PC-3 (cell line): Measurements from ENCODE around the gene NOP56. TPM values are rescaled to one million over a fixed set of nuclear protein-coding genes. Genes with fewer than 3 reads are reported as not detected.

Source experiments
- ATAC-seq: fragments of 200-7000 bp; cut with Tn5 transposase; 2 replicates; pipeline ENCODE4 v1.9.1; 2020; ENCODE audit warnings: mild to moderate bottlenecking, moderate library complexity
- BruUV-seq: library from RNA; stranded (reverse); fragments of 400-500 nt; replicated peaks from 2 replicates; lab custom pipeline; 2021; lab: Mats Ljungman, UMichigan
- CTCF ChIA-PET: fragments of 300-600 bp; sonication (Branson Sonifier 250); formaldehyde crosslinking; loops from one replicate; lab custom pipeline; 2022; ENCODE audit warnings: antibody characterized with exemption; lab: Charles Lee
- POLR2A ChIA-PET: fragments of 300-600 bp; sonication (Branson Sonifier 250); formaldehyde crosslinking; loops from one replicate; lab custom pipeline; 2022; ENCODE audit warnings: antibody characterized with exemption; ENCODE audit not compliant: unreplicated experiment; lab: Charles Lee
- DNase-seq: peaks from one replicate; pipeline ENCODE4 v3.0.0-alpha.2; 2015
- H2AFZ ChIP-seq: fragments of 300-600 bp; sonication (generic); 2 replicates; pipeline ENCODE4 v1.6.0; 2016; ENCODE audit warnings: antibody characterized with exemption, low read length
- H3F3A ChIP-seq: fragments of 300-600 bp; sonication (generic); one replicate; pipeline ENCODE4 v1.6.0; 2017; ENCODE audit warnings: antibody characterized with exemption, low read length, control low read depth, mild to moderate bottlenecking; ENCODE audit not compliant: unreplicated experiment
- H3K27ac ChIP-seq: fragments of 300-600 bp; sonication (generic); 2 replicates; pipeline ENCODE4 v1.5.1; 2016; ENCODE audit warnings: mild to moderate bottlenecking, low read length
- H3K27me3 ChIP-seq: fragments of 300-600 bp; sonication (generic); 2 replicates; pipeline ENCODE4 v1.6.1; 2016; ENCODE audit warnings: low read length, mixed read lengths
- H3K36me3 ChIP-seq: fragments of 300-600 bp; sonication (generic); 2 replicates; pipeline ENCODE4 v1.6.1; 2016; ENCODE audit warnings: low read depth, mixed run types, low read length, mixed read lengths
- H3K4me1 ChIP-seq: fragments of 300-600 bp; sonication (generic); 2 replicates; pipeline ENCODE4 v1.5.1; 2016; ENCODE audit warnings: low read length; ENCODE audit not compliant: insufficient read depth
- H3K4me2 ChIP-seq: fragments of 300-600 bp; sonication (generic); 2 replicates; pipeline ENCODE4 v1.6.0; 2016; ENCODE audit warnings: low read length
- H3K4me3 ChIP-seq: fragments of 300-600 bp; sonication (generic); 2 replicates; pipeline ENCODE4 v1.5.1; 2016; ENCODE audit warnings: mild to moderate bottlenecking, low read length, mixed read lengths
- H3K79me2 ChIP-seq: fragments of 300-600 bp; sonication (generic); 2 replicates; pipeline ENCODE4 v1.6.1; 2017; ENCODE audit warnings: low read length, mixed read lengths
- H3K9ac ChIP-seq: fragments of 300-600 bp; sonication (generic); 2 replicates; pipeline ENCODE4 v1.6.0; 2016; ENCODE audit warnings: mild to moderate bottlenecking, low read length
- H3K9me2 ChIP-seq: fragments of 300-600 bp; sonication (generic); replicated peaks from 2 replicates; pipeline ENCODE4 v1.6.1; 2016; ENCODE audit warnings: mixed run types, low read length, mixed read lengths
- H3K9me3 ChIP-seq: fragments of 300-600 bp; sonication (generic); 2 replicates; pipeline ENCODE4 v1.6.1; 2016; ENCODE audit warnings: low read length, mixed read lengths
- H4K20me1 ChIP-seq: fragments of 300-600 bp; sonication (generic); 2 replicates; pipeline ENCODE4 v1.6.1; 2016; ENCODE audit warnings: low read length, mixed read lengths
- EZH2 ChIP-seq: fragments of 300-600 bp; sonication (generic); IDR thresholded peaks from one replicate; pipeline ENCODE4 v1.6.1; 2017; ENCODE audit warnings: antibody characterized with exemption, mild to moderate bottlenecking, low read length; ENCODE audit not compliant: unreplicated experiment
- EZH2phosphoT487 ChIP-seq: fragments of 300-600 bp; sonication (generic); IDR thresholded peaks from 2 replicates; pipeline ENCODE4 v1.6.1; 2018; ENCODE audit warnings: mild to moderate bottlenecking, antibody characterized with exemption, low read length, borderline replicate concordance
- intact Hi-C: fragments of 100-400 bp; cut with micrococcal nuclease; formaldehyde crosslinking; loops from 2 replicates; pipeline ENCODE4 v1.9.0; 2023
- total RNA-seq: library from RNA; depleted of rRNA; stranded (reverse); fragments of >200 nt; gene quantifications from 2 replicates; pipeline ENCODE4 v1.2.3, GENCODE V29; 2014
- TF ChIP-seq, protein P1 (sequence below): fragments of 300-600 bp; sonication (generic); conservative IDR thresholded peaks from 2 replicates; pipeline ENCODE4 v1.5.1; 2017; ENCODE audit warnings: antibody characterized with exemption, low read depth, mild to moderate bottlenecking, low read length

NOP56 gene
- total RNA-seq, 1 experiment from 2014 or later = 570 TPM

DNA sequence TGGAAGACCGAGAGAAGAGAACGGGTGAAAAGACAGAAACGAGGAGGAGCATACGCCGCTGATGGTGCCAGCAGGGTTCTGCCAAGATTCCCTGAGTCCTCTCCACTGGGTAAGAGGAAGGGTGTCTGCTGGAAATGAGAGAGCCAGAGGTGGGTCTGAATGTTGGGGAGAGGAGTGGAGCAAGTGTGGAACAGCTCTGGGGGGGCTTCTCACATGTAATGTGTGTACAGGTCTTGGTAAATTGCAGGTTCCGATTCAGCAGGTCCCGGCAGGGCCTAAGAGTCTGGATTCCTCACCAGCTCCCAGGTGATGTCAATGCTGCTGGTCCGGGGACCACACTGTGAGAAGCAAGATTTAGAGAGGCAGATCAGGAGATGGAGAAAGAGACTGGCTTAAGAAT lies 38.7 kb downstream of the NOP56 start:
- intact Hi-C loops = no loop called here
- Histone ChIP-seq H3K9me2 (no peaks in the 10 kb centered on the region), H3K9ac (no peak overlapping the region), H3K4me2 (no peak overlapping the region), H3K4me3 (no peak overlapping the region), H3K9me3 (no peaks in the 10 kb centered on the region), H3K79me2 (no peaks in the 10 kb centered on the region), H2AFZ (no peak overlapping the region), H3F3A (no peaks in the 10 kb centered on the region), H3K27me3 (peaks cover 49% of the 10 kb centered on the region), H3K36me3 (no peaks in the 10 kb centered on the region), H3K4me1 (peaks cover 3% of the 10 kb centered on the region; the same call in 1 of the 2 replicates), H3K27ac (no peak overlapping the region), H4K20me1 (no peaks in the 10 kb centered on the region)
- ChIA-PET CTCF (no interaction called here), POLR2A (no interaction called here)
- DNase-seq = no peak
- ATAC-seq = no peak
- no TSS peak for BruUV-seq
- TF ChIP-seq, protein P1, sequence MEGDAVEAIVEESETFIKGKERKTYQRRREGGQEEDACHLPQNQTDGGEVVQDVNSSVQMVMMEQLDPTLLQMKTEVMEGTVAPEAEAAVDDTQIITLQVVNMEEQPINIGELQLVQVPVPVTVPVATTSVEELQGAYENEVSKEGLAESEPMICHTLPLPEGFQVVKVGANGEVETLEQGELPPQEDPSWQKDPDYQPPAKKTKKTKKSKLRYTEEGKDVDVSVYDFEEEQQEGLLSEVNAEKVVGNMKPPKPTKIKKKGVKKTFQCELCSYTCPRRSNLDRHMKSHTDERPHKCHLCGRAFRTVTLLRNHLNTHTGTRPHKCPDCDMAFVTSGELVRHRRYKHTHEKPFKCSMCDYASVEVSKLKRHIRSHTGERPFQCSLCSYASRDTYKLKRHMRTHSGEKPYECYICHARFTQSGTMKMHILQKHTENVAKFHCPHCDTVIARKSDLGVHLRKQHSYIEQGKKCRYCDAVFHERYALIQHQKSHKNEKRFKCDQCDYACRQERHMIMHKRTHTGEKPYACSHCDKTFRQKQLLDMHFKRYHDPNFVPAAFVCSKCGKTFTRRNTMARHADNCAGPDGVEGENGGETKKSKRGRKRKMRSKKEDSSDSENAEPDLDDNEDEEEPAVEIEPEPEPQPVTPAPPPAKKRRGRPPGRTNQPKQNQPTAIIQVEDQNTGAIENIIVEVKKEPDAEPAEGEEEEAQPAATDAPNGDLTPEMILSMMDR = no peak
- TF ChIP-seq EZH2phosphoT487 (no peak), EZH2 (no peak)

DNA sequence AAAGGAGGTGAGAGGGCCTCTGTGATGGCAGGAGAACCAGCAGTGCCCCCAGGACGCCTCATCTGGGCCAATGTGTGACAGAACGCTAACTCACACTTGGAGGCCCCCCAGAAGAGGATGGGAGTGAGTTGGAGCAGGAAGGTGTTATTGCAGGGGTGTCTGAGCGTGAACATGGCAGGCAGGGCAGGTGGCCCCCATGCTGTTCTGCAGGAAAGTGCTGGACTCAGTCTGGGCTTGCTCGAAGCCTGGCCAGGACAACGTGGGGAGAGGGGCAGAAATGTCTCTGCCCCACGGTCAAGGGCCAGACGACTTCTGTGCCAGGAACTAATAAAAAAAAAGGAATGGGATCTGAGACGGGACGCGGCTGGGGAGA lies 39.2 kb downstream of the NOP56 start:
- no peak for DNase-seq
- TF ChIP-seq, protein P1 = no peak
- TF ChIP-seq EZH2phosphoT487 (no peak), EZH2 (no peak)
- BruUV-seq = no TSS peak
- ChIA-PET POLR2A (no interaction called here), CTCF (no interaction called here)
- no peak overlapping the region for H3K27ac ChIP-seq
- intact Hi-C loops = no loop called here
- H3K9ac ChIP-seq = no peak overlapping the region
- H3K4me1 ChIP-seq = peaks cover 3% of the 10 kb centered on the region; the same call in 1 of the 2 replicates
- peak; percentile 13 for ATAC-seq
- no peaks in the 10 kb centered on the region for H3F3A ChIP-seq
- no peaks in the 10 kb centered on the region for H3K79me2 ChIP-seq
- H3K4me2 ChIP-seq = peak overlapping the region; percentile 78; the same call in 1 of the 2 replicates
- no peaks in the 10 kb centered on the region for H3K9me3 ChIP-seq
- no peaks in the 10 kb centered on the region for H4K20me1 ChIP-seq
- H3K36me3 ChIP-seq = no peaks in the 10 kb centered on the region
- no peaks in the 10 kb centered on the region for H3K9me2 ChIP-seq
- H3K4me3 ChIP-seq = no peak overlapping the region
- H2AFZ ChIP-seq = no peak overlapping the region
- peaks cover 45% of the 10 kb centered on the region for H3K27me3 ChIP-seq

DNA sequence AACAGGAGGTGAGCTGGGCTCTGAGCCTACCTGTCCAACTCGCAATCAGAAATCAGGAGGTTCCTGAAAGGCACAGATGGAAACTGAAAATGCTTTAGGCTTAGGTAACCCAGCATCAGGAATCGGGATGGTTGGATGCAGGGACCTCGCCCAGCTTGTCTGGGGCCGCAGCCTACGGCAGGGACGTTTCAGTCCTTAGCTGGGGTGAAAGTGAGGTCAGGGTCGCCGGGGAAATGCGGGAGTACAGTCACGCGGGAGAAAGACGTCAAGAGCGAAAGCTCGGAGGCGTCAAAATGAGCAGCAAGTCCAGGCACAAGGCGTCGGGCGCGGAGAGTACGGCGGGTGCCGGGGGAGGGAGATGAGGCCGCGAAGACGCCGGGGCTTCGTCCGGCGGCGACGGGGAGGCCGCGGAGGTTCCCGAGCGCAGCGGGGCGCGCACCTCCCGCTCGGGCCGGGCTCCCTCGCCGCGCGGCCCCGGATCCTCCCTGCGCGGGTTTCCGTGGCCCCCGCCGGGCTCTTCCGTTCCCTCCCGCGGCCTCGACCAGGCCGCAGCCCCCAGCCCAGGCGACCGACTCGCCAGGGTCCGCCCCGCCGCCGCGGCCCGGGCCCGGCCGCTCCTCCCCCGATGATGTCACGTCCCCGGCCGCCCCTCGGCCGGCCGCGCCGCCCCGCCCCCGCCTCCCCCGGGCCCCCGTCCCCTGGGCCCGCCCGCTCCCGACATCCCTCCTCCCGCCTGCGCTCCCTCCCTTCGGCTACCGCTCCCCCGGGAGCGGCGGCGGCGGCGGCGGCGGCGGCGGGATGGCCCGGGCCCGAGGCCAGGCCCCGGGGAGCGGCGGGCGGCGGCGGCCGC lies 39.8 kb downstream of the NOP56 start, which contains the start of gene EBF4:
EBF4 (plus strand) TSS at position 745 of the 850 bp plus-strand sequence. CDS start 866 bp downstream, outside the sequence.
- intact Hi-C loops = no loop called here
- Histone ChIP-seq H3F3A (no peaks in the 10 kb centered on the region), H3K9me3 (no peaks in the 10 kb centered on the region), H3K9ac (no peak within 1 kb of the TSS), H3K4me2 (peak within 1 kb of the TSS; percentile 78), H3K9me2 (no peaks in the 10 kb centered on the region), H3K27me3 (peaks cover 45% of the 10 kb centered on the region), H3K4me1 (peaks cover 3% of the 10 kb centered on the region; the same call in 1 of the 2 replicates), H3K27ac (no peak within 1 kb of the TSS), H2AFZ (peak within 1 kb of the TSS; percentile 78), H3K36me3 (no peaks in the 10 kb centered on the region), H3K4me3 (peak within 1 kb of the TSS; percentile 53), H3K79me2 (no peaks in the 10 kb centered on the region), H4K20me1 (no peaks in the 10 kb centered on the region)
- peak; percentile 19 for ATAC-seq
- CTCF ChIA-PET = no interaction called here
- POLR2A ChIA-PET = no interaction called here
- no peak for DNase-seq
- no TSS peak for BruUV-seq
- TF ChIP-seq, protein P1 = no peak
- peak; percentile 93 for TF ChIP-seq EZH2
- peak; percentile 70; the same call in 1 of the 2 replicates for TF ChIP-seq EZH2phosphoT487
